ENCODE data around the gene ACVR1B.

Gene ACVR1B

DNA sequence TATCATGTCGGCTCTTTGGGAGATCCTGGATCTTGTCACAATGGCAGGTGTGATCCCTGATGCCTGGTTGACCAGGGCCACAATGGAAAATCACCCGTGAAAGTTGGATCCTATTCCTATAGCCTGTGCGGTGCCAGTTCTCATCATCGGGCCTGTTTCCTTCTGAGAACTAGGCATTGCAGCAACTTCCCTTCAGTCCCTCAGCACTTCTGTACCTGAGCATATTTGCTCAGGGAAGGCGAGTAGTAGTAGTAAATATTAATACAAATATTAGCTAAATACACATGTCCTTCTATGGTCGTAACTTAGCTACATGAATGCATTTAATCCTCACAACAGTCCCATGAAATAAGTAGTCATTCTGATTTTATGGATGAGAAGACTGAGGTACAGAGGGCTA, 33.2 kb downstream of the ACVR1B start:
- H3K27ac ChIP-seq, result no peak overlapping the region
- H3K4me3 ChIP-seq, result no peak overlapping the region

DNA sequence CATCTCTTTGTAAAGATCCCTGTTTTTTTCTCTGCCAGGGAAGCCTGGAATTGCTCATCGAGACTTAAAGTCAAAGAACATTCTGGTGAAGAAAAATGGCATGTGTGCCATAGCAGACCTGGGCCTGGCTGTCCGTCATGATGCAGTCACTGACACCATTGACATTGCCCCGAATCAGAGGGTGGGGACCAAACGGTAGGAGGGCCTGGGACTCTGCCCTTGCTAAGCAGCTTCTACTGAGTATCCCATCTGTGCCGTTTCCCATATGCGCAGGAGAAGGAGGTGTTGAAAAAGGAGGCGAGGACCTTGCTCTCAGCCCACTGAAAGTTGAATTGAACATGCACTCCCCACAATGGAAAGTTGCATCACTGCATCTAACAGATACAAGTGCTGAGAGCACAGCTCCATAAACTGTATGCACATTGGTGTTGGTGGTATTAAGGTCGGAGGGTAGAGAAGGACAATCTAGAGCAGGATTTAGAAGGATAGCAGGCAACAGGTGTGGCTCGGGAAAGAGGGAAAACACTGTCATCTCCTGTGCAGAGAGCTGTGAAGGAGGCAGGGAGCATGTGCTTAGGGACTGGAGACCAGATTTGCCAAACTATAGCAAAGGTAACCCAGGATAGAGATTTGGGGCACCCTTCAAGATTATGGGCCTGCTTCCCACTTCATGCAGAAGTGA, 33.8 kb downstream of the ACVR1B start:
- no peak overlapping the region for H3K4me3 ChIP-seq
- no peak overlapping the region for H3K27ac ChIP-seq

DNA sequence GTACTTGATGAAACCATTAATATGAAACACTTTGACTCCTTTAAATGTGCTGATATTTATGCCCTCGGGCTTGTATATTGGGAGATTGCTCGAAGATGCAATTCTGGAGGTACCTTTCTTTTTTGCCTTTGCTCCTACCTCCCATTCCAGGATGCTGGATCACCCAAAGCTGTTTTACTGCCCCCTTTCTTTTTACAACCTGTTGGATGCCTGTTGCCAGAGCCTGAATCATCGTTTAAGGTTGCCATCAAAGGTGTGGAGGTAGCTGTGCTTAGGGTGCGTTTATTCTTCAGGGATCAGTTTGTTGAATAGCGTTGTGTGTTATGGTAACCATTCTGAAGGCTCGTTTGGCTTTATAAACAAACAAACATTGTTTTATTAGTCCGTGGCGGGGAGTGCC, 35.3 kb downstream of the ACVR1B start:
- Histone ChIP-seq H3K27ac (no peak overlapping the region), H3K4me3 (no peak overlapping the region)

DNA sequence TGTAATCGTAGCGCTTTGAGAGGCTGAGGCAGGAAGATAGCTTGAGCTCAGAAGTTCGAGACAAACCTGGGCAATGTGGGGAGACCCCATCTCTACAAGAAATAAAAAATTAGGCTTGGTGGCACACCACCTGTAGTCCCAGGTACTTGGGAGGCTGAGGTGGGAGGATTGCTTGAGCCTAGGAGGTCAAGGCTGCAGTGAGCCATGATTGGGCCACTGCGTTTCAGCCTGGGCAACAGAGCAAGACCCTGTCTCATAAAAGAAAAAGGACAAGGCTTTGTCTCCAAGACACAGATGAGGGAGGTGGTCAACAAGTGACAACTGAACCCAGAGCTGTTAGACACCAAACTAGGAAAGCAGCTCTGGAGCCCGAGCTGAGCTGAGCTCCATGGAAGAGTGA, 40.7 kb downstream of the ACVR1B start:
- H3K27ac ChIP-seq, result no peak overlapping the region
- H3K4me3 ChIP-seq, result no peak overlapping the region

DNA sequence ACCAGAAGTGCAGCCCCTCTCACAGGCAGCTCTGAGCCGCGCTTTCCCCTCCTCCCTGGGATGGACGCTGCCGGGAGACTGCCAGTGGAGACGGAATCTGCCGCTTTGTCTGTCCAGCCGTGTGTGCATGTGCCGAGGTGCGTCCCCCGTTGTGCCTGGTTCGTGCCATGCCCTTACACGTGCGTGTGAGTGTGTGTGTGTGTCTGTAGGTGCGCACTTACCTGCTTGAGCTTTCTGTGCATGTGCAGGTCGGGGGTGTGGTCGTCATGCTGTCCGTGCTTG, 43.0 kb downstream of the ACVR1B start:
- no peak overlapping the region for H3K27ac ChIP-seq
- no peak overlapping the region for H3K4me3 ChIP-seq

DNA sequence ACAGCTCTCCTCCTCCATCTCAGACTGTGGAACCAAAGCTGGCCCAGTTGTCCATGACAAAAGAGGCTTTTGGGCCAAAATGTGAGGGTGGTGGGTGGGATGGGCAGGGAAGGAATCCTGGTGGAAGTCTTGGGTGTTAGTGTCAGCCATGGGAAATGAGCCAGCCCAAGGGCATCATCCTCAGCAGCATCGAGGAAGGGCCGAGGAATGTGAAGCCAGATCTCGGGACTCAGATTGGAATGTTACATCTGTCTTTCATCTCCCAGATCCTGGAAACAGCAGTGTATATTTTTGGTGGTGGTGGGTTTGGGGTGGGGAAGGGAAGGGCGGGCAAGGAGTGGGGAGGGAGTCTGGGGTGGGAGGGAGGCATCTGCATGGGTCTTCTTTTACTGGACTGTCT, 43.5 kb downstream of the ACVR1B start:
- H3K27ac ChIP-seq, result no peak overlapping the region

DNA sequence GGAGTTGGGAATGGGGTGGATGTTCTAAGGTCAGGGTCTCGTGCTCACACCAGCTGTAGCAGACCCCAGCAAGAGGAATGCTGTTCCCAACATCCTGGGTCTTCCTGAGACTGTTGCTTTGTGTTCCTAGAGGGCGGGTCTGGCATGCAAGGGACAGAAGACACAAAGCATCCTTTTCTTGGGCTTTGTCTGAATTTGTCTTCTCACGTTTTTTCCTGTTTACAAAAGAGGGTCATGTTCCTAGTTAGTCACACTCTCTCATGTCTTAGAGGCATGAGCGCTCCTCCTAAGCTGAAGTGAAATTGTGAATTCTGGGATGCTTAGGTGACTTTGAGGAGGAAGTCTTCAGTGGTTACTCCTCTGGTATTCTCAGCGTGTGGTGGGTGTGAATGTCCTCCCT, 45.6 kb downstream of the ACVR1B start:
- no peak overlapping the region for H3K27ac ChIP-seq
- no peak overlapping the region for H3K4me3 ChIP-seq

More for the DNA sequence above, 43.5 kb downstream of the ACVR1B start:
- H3K4me3 ChIP-seq, result no peak overlapping the region

DNA sequence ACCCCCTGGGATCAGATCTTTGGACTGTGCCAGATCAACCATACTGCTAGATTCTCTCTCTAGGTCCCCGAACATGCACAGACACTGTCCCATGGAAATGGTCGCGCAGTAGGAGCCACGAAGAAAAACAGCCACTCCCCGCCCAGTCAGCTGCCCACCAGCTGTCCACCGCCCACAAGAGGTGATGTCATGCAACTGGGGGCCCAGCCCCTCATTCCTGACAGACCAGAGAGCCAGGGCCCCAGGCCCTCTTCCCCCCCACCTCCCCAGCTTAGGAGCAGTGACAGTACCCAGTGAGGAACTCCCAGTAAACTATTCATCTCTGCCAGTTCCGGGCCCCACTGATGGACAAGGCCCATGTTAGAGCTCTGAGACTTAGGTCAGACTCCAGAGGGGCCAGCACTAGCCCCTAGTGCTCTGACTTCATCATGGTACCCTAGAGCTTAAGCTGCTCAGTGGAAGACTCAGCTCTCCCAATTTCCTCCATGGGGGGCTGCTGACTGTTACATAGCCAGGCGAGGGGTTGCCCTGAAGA, 51.6 kb downstream of the ACVR1B start:
- H3K27ac ChIP-seq, result no peak overlapping the region

DNA sequence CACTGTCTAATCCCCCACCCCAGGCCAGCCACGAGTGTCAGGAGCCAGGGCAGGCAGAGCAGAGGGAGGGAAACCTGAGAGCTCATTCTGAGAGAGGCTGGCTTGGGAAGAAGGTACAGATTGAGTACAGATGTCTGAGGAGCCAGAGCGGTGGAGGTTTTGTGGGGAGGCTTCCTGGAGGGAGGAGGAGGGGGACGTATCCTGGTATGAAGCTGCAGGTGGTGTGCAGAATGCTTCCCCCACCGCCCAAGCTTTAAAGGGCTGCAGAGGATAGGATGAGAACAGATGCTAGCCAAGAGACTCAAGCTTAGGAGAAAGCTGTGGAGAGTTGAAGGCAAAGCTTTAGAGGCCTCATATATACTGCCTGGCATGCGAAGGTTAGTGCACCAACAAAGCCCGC, 52.1 kb downstream of the ACVR1B start:
- H3K4me3 ChIP-seq, result no peak overlapping the region
- no peak overlapping the region for H3K27ac ChIP-seq

More for the DNA sequence above, 51.6 kb downstream of the ACVR1B start:
- no peak overlapping the region for H3K4me3 ChIP-seq

DNA sequence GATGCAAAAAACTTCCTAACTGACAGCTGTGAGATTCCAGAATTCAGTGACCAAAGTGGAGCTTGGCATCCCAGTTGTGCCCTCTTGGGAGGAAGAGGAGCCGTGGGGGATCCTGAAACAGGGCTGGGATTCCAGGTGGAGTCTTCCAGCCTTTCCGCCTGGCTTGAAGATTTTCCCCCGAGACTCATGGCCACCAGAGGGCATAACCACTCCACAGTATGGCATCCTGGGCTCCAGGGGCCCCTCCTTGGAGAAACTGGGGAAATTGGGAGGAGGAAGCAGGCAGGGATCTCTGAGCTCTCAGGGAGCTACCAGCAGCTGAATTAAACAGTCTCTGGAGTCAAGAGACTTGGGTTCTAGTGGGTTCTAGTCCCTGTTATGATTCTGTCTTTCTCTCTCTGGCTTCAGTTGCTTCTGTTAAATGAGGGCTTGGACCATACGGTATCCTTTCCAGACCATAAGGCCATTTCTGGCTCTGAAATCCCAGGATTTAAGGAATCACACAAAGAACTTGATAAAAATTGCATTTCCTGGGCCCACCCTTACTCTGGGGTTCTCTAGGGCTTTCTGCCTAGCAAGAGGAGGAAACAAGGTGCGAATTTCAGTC, 52.6 kb downstream of the ACVR1B start:
- H3K4me3 ChIP-seq, result no peak overlapping the region
- H3K27ac ChIP-seq, result no peak overlapping the region

DNA sequence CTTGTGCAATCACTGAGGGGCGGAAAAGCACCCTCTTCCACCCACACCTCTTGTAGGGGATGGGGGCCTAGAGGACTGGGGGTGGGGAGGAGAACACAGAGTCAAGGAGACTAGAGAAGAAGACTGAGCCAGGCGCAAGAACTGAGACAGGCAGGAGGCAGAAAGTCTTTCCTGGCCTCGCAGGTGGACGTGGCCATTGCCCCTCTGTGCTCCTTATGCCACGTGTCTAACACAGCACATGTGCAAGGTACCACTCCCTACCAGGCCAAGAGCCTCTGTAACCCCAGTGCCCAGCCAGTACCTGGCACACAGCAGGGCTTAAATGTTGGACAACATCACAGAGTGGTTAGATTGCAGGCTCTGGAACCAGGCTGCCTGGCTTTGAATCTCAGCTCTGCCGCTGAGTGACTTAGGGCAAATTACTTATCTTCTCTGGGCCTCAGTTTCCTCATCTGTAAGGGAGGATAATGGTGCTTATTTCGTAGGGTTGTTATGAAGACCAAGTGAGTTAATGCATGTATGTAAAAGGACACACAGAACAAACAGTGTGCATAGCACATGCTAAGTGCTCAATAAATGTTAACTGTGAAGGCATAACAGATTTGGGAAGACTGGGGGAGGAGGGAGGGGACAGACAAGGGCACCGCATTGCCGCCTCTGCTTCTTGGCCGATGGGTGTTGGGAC, 53.9 kb downstream of the ACVR1B start:
- Histone ChIP-seq H3K4me3 (no peak overlapping the region), H3K27ac (peak overlapping the region in 2 of 21 experiments; percentile 37 to 90)

DNA sequence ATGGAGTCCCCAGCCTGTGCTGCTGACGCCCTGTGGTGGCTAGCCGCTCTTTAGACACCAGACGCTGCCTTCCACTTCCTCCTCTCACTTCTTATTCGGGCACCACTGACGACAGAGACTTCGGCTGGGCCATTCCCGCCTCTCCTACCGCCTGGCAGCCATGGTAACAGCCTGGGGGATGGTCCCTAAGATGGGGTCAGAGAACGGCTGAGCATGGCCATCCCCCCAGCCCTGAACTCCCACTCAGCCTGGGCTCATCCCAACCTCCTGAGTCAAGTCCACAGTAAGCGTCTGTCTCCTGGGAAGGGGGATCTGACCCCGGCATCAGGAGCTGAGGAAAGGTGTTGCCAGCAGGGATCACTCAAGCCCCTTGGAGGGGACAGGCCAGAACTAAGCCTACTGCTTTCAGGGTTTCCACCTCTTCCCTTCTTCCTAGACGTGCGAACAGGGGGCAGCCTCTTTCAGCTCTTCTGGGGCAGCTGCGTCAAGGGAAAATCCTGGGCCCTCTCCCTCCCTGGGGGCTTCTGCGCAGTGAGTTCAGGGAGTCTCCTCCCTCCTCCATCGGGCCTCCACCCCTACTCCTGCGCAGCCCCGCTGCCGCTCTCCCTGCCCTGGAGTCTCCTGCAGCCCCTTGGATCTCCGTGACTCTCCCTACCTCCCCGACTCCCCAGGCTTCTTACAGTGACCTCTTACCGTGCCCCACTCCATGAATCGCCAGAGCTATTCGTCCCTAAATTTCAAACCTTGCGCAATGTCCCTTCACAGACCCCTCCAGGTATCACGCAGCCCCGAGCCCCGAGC, 54.6 kb downstream of the ACVR1B start:
- Histone ChIP-seq H3K4me3 (peak overlapping the region; percentile 57 to 95 (median 67)), H3K27ac (peak overlapping the region in 15 of 21 experiments; percentile 25 to 96 (median 85))

DNA sequence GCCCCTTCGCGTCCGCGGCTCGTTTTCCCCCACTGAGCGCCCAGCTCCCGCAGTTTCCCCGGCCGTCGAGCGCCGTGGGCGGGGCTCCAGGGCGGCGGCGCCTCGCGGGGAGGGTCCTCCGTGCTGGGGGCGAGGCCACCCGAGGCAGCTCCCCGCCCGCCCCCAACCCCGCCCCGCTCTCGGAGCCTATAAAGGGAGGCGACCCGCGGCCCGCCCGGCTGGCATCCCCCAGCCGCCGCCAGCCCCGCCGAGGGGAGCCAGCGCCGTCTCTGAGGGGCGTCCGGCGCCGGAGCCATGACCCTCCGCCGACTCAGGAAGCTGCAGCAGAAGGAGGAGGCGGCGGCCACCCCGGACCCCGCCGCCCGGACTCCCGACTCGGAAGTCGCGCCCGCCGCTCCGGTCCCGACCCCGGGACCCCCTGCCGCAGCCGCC, 55.2 kb downstream of the ACVR1B start, which contains the start of gene TAMALIN:
TSS of gene TAMALIN (plus strand) at position 221 of the 432 bp plus-strand sequence. CDS start at position 295, 74 bp downstream.
- Histone ChIP-seq H3K27ac (peak within 1 kb of the TSS; percentile 25 to 96 (median 86)), H3K4me3 (peak within 1 kb of the TSS; percentile 57 to 95 (median 67))

DNA sequence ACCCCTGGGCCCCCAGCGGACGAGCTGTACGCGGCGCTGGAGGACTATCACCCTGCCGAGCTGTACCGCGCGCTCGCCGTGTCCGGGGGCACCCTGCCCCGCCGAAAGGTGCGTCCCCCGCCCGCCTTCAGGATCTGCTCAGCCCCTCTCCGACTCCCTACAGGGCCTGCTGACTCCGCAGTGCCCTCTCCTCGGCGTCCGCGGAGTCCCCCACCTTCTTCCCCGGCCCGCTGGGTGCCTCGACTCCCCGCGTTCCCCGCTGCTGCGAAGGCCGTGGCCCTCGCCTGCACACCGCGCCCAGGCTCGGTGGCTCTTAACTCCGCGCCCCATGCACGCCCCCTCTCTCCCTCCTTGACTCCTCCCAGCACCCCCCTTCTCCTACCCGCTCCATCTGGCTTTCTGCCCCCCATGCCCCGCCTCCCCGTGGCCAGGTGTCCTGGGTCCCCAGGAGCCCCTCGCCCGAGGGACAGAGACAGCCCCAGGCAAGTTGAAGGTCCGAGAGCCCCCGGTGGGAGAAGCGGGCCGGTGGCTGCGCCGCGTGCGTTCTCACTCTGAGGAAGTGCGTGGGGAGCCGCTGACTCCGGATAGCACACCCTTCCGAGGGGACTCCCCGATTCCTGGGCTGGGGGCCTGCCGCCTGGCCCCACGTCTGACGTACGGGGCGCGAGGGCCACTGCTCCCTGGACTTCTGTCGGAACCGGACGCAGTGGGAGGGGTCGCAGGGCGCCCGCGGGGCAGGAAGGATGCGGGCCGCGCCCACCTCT, 55.8 kb downstream of the ACVR1B start:
- peak overlapping the region; percentile 25 to 96 (median 86) for H3K27ac ChIP-seq
- peak overlapping the region; percentile 57 to 95 (median 67) for H3K4me3 ChIP-seq

DNA sequence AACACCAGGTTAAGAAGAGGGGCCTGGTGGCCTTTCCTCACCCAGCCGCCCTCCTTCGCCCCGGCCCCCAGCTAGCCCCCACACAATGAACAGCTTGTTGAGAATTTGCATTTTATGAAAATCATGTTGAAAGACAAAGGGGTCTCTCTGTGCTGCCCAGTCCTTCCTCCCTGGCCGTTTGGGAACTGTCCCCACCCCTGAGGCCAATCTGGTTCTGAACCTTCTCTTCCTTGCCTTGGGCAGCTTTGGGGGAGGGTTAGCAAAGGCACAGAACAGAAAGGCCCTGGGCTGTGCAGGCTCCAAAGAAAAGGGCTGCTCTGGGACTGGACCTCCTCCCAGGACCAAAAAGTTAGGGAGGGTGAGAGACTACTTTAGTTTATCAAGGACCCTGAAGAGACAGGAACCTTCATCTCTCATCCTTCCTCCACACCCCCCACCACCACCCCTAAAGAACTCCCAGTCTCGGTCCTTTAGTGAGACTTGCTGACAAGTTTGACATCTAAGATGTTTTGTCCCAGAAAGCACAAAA, 56.5 kb downstream of the ACVR1B start:
- H3K27ac ChIP-seq, result peak overlapping the region in 20 of 21 experiments; percentile 25 to 96 (median 86)

DNA sequence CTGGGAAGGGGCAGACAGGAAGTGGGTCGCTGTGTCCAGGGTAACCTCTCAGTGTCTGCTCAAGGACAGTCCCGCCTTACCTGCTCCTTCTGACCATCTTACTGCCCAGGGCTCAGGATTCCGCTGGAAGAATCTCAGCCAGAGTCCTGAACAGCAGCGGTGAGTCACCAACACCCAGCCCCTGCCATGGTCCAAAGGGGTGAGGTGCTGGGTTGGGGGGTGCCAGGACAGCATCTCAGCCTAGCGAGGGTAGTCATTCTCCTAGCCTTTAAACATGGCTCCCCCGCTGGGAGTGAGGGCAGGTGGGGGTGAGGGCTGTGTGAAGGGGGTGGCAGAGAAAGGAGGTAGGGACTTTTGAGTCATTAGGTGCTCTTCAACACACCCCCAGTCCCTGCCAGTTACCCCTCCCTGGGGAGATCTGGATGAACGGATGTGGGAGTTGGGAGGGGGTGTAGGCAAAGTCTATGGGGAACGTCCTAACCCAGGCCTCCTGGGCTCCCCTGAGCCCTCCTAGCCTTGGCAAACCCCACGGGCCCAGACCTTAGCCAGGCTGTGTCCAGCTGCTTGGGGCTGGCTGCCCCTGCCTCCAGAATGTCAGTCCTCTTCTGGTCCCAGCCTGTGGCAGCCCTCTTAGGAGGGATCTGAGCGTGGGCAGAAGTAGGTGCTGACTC, 57.7 kb downstream of the ACVR1B start:
- H3K27ac ChIP-seq, result peak overlapping the region in 20 of 21 experiments; percentile 33 to 96 (median 81)
- H3K4me3 ChIP-seq, result peak overlapping the region in 3 of 7 experiments; percentile 57 to 69 (median 67)

More for the DNA sequence above, 56.5 kb downstream of the ACVR1B start:
- peak overlapping the region; percentile 57 to 95 (median 67) for H3K4me3 ChIP-seq

DNA sequence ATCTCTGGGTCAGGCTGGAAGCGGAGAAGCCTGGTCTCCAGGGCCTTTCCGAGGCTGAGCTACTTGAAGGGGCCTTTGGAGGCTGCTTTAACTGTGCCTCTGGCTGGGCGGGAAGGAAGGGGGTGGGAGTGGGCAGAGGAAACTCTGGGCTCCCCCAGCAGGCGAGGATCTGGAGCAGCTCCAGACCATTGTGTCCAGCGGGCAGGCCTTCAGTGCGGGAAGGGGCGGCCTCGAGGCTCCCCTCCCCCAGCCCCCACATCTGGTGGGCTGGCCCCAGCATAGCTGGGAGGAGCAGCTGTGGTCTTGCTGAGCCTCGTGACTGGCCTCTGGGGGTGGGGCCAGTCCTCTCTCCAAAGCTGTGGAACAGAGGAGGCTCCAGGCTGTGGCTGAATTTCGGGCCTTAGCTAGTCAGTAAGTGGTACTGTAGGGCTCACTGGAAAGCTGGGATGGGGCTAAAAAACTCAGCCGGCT, 58.7 kb downstream of the ACVR1B start:
- Histone ChIP-seq H3K27ac (peak overlapping the region in 20 of 21 experiments; percentile 33 to 96 (median 81)), H3K4me3 (peak overlapping the region in 1 of 7 experiments; percentile 57)

Data from skin epidermis (tissue), 12 donors.